Measurements from ENCODE around the gene HIVEP1. TPM values are rescaled to one million over a fixed set of nuclear protein-coding genes. Genes with fewer than 3 reads are reported as not detected.

The HIVEP1 gene
- total RNA-seq, 1 donor from 2014 or later: 21.5 TPM

DNA sequence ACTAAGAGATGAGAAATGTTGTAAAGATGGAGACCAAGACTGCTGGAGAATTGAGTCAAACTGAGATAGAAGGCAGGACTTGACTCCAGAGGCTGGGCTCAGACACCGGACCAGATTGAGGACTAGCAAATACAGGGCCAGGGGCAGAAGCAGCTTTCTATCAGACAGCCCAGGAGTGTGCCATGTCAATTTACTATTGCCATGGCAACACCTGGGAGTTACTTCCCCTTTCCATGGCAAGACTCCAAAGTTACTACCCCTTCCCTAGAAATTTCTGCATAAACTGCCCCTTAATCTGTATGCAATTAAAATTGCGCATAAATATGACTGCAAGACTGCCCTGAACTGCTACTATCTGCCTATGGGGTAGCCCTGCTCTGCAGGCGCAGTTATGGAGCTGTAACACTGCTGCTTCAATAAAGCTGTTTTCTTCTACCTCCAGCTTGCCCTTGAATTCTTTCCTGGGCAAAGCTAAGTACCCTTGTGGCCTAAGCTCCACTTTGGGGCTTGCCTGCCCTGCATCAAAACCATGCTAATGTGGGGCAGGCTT, 188.0 kb downstream of the HIVEP1 start:
- H3K27ac Mint-ChIP-seq (ENCODE audit: unreplicated experiment): no peak overlapping the region
- H3K4me3 Mint-ChIP-seq: no peak overlapping the region
- H3K27me3 Mint-ChIP-seq (ENCODE audit: low read depth): no peaks in the 10 kb centered on the region

DNA sequence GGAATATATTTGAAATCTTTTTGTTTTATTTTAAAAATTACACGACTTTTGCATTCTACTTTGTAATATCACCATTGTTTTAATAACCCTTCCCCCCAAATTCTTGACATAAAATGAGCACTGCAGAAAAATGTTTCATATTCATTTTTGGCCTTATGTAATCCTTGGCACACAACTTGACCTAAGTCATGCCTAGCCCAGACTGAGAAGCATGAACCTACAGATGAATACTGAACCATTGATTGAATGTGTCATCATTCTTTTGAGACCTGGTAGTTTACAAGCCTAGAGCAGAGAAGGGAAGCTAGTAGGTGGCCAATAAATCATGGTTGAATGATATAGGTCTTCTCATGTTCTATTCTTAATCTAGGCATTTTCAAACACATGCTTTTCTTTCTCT, 188.6 kb downstream of the HIVEP1 start:
- no peak for DNase-seq (ENCODE audit: low read depth, low spot score)
- H3K27me3 Mint-ChIP-seq (ENCODE audit: low read depth): no peaks in the 10 kb centered on the region

More for the DNA sequence above, 188.0 kb downstream of the HIVEP1 start:
- DNase-seq (ENCODE audit: low read depth, low spot score): no peak
- no peaks in the 10 kb centered on the region for H3K9me3 Mint-ChIP-seq
- TF ChIP-seq, protein P1, sequence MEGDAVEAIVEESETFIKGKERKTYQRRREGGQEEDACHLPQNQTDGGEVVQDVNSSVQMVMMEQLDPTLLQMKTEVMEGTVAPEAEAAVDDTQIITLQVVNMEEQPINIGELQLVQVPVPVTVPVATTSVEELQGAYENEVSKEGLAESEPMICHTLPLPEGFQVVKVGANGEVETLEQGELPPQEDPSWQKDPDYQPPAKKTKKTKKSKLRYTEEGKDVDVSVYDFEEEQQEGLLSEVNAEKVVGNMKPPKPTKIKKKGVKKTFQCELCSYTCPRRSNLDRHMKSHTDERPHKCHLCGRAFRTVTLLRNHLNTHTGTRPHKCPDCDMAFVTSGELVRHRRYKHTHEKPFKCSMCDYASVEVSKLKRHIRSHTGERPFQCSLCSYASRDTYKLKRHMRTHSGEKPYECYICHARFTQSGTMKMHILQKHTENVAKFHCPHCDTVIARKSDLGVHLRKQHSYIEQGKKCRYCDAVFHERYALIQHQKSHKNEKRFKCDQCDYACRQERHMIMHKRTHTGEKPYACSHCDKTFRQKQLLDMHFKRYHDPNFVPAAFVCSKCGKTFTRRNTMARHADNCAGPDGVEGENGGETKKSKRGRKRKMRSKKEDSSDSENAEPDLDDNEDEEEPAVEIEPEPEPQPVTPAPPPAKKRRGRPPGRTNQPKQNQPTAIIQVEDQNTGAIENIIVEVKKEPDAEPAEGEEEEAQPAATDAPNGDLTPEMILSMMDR (conservative IDR thresholded peaks at IDR 0.05): no peak
- H3K4me1 Mint-ChIP-seq: peaks cover 3% of the 10 kb centered on the region
- H3K36me3 Mint-ChIP-seq (ENCODE audit: low read depth): no peaks in the 10 kb centered on the region

DNA sequence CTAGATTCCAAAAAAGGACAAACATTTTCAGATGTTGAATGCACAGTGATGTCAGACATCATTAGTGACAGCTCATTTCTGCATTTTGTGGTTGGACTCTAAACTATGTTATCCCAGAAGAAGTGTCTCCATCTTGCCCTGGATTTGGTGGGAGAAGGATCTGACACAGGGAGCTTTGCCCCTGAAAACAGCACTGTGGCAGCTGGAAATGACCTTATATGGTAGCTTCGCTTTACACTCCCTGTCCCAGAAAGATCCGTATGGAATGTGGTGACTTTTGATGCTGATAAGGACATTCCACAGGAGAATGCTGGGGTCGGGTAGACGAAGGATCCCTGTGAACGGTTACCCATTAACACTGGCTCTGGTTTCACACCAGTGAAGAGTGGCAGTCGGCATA, 190.9 kb downstream of the HIVEP1 start:
- peaks cover 3% of the 10 kb centered on the region for H3K4me1 Mint-ChIP-seq
- TF ChIP-seq, protein P1 (conservative IDR thresholded peaks at IDR 0.05): no peak
- no peaks in the 10 kb centered on the region for H3K27me3 Mint-ChIP-seq (ENCODE audit: low read depth)
- no peak overlapping the region for H3K4me3 Mint-ChIP-seq
- no peaks in the 10 kb centered on the region for H3K9me3 Mint-ChIP-seq
- no peaks in the 10 kb centered on the region for H3K36me3 Mint-ChIP-seq (ENCODE audit: low read depth)
- H3K27ac Mint-ChIP-seq (ENCODE audit: unreplicated experiment): no peak overlapping the region
- DNase-seq (ENCODE audit: low read depth, low spot score): no peak

More for the DNA sequence above, 188.6 kb downstream of the HIVEP1 start:
- H3K4me3 Mint-ChIP-seq: no peak overlapping the region
- H3K27ac Mint-ChIP-seq (ENCODE audit: unreplicated experiment): no peak overlapping the region
- no peaks in the 10 kb centered on the region for H3K36me3 Mint-ChIP-seq (ENCODE audit: low read depth)
- no peaks in the 10 kb centered on the region for H3K9me3 Mint-ChIP-seq
- H3K4me1 Mint-ChIP-seq: peaks cover 3% of the 10 kb centered on the region
- TF ChIP-seq, protein P1 (conservative IDR thresholded peaks at IDR 0.05): no peak

DNA sequence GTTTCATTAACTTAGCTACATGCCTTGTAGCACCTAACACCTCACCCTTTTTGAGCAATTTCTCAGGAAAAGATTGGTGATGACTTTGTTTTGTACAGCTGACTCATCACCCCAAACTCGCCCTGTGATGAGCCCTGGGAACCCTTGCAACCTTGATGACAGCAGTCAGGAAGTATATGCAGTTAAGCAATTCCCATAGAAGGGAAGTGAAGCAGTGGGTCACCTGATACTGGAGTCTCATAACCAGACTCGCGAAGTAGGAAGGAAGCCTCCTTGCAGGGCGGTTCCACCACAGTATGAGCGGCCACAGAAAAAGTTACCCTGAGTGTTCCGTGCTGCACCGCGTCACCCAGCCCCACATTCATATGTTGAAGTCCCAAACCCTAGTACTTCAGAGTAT, 196.1 kb downstream of the HIVEP1 start:
- TF ChIP-seq, protein P1 (conservative IDR thresholded peaks at IDR 0.05): no peak
- peaks cover under 1% of the 10 kb centered on the region for H3K4me1 Mint-ChIP-seq

DNA sequence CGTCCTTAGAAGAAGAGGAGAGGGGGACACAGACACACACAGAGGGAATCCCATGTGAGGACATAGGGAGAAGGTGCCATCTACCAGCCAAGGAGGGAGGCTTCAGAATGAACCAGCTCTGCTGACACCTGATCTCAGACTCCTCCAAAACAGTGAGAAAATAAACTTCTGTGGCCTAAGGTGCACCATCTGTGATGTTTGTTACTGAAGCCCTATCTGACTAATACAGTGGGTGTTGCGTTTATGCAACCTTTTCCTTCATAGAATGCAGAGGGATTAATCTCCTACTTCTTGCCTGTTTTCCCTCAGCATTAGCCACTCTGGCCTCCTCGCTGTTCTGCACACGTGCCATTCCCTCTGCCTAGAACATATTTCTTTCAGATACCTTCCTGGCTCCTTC, 196.6 kb downstream of the HIVEP1 start:
- Mint-ChIP-seq H3K4me3 (no peak overlapping the region), H3K27me3 (ENCODE audit: low read depth) (no peaks in the 10 kb centered on the region), H3K4me1 (no peaks in the 10 kb centered on the region), H3K27ac (ENCODE audit: unreplicated experiment) (no peak overlapping the region), H3K36me3 (ENCODE audit: low read depth) (no peaks in the 10 kb centered on the region), H3K9me3 (no peaks in the 10 kb centered on the region)
- TF ChIP-seq, protein P1 (conservative IDR thresholded peaks at IDR 0.05): no peak
- DNase-seq (ENCODE audit: low read depth, low spot score): no peak

More for the DNA sequence above, 196.1 kb downstream of the HIVEP1 start:
- H3K27ac Mint-ChIP-seq (ENCODE audit: unreplicated experiment): no peak overlapping the region
- no peak overlapping the region for H3K4me3 Mint-ChIP-seq
- no peaks in the 10 kb centered on the region for H3K27me3 Mint-ChIP-seq (ENCODE audit: low read depth)
- no peaks in the 10 kb centered on the region for H3K9me3 Mint-ChIP-seq
- no peaks in the 10 kb centered on the region for H3K36me3 Mint-ChIP-seq (ENCODE audit: low read depth)
- no peak for DNase-seq (ENCODE audit: low read depth, low spot score)

Other genes with a start within 250 kb of the HIVEP1 start
- not detected in 2 replicates for gene ADTRP, start 233.5 kb upstream of the HIVEP1 start, total RNA-seq

Measured in neural crest cell (in vitro differentiated cells).